Measurements from ENCODE around the gene GSTM4. TPM values are rescaled to one million over a fixed set of nuclear protein-coding genes. Genes with fewer than 3 reads are reported as not detected.
"Not testable (repeated sequence)": the region's sequence is repeated elsewhere in the genome, so short reads cannot be mapped to it uniquely, and the experiment has no call there.

Gene GSTM4
- total RNA-seq, 1 experiment from 2014 or later = 22.0 TPM

DNA sequence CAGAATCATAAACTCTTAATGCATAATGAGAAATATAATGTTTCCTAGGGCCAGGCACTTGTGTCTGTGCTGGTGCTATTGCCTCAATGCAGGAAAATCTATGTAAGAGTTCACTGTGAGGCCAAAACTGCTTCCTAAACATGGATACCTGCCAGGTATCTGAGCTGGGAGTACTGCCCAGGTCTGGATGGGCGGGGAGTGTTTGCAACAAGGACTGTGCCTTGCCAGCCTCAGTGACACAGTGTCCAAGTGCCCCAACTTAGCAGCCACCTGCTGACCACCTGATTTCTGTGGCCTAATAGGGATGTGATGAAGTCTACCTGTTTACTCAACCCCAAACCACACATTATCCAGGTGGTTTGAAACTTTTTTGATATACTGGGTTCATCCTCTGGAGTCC is 29.5 kb downstream of the GSTM4 start:
- in situ Hi-C loops (cut with HindIII; ENCODE audit: low pct_unique_long_range_greater_than_20kb, low sequenced_read_pairs); BruUV-seq (replicated peaks); H3K27ac ChIP-seq (ENCODE audit: low read length); CTCF ChIA-PET; POLR2A ChIA-PET; DNase-seq (ENCODE audit: low read depth, low spot score); H3K4me1 ChIP-seq (ENCODE audit: control insufficient read depth, insufficient read depth, low read length); H3K27me3 ChIP-seq (ENCODE audit: control insufficient read depth, insufficient read depth, low read length); H3K36me3 ChIP-seq (ENCODE audit: control insufficient read depth, insufficient read depth, low read length); intact Hi-C loops (cut with micrococcal nuclease; ENCODE audit: unreplicated experiment); H3K9me3 ChIP-seq (ENCODE audit: control insufficient read depth, insufficient read depth, low read depth, low read length); ATAC-seq; H3K4me3 ChIP-seq (ENCODE audit: low read depth in 2 of 2, low read length in 2 of 2): not testable (repeated sequence)

DNA sequence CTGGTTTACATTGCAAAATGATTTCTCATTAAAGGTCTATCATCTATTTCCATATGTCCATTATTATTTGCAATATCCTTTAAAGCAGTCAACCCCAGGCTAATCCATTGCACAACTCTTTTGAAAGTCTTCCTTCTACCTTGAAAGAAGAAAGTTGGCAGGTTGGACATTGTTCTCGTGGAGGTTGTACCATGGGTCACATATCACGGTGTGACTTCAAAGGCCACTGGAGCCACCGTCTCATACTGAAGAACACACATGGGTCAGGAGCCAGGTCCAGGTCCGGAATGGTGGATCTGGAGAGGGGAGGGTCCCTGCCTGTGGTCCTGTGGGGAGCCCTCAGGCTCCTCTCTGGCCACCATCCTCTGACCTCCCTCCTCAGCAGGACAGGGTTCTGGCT is 30.0 kb downstream of the GSTM4 start:
- ATAC-seq; H3K9me3 ChIP-seq (ENCODE audit: control insufficient read depth, insufficient read depth, low read depth, low read length); in situ Hi-C loops (cut with HindIII; ENCODE audit: low pct_unique_long_range_greater_than_20kb, low sequenced_read_pairs); BruUV-seq (replicated peaks); H3K4me3 ChIP-seq (ENCODE audit: low read depth in 2 of 2, low read length in 2 of 2); H3K4me1 ChIP-seq (ENCODE audit: control insufficient read depth, insufficient read depth, low read length); H3K27ac ChIP-seq (ENCODE audit: low read length); intact Hi-C loops (cut with micrococcal nuclease; ENCODE audit: unreplicated experiment); H3K27me3 ChIP-seq (ENCODE audit: control insufficient read depth, insufficient read depth, low read length); DNase-seq (ENCODE audit: low read depth, low spot score); CTCF ChIA-PET; H3K36me3 ChIP-seq (ENCODE audit: control insufficient read depth, insufficient read depth, low read length); POLR2A ChIA-PET: not testable (repeated sequence)

DNA sequence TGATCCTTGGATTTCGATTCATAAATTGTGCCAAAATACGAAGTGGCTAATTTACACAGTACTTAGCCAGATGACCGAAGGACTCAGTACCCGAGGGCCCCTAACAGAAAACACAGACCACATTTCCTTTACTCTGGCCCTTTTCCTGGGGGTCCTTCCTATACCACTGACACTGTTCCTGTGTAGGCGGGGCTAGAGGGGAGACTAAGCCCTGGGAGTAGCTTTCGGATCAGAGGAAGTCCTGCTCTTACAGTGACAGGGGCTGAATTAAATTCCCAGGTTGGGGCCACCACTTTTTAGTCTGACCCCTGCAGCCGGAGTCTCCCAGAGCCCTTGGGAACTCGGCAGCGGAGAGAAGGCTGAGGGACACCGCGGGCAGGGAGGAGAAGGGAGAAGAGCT is 31.2 kb downstream of the GSTM4 start:
- H3K36me3 ChIP-seq (ENCODE audit: control insufficient read depth, insufficient read depth, low read length); BruUV-seq (replicated peaks); ATAC-seq; H3K27me3 ChIP-seq (ENCODE audit: control insufficient read depth, insufficient read depth, low read length); H3K9me3 ChIP-seq (ENCODE audit: control insufficient read depth, insufficient read depth, low read depth, low read length); DNase-seq (ENCODE audit: low read depth, low spot score); H3K4me3 ChIP-seq (ENCODE audit: low read depth in 2 of 2, low read length in 2 of 2); CTCF ChIA-PET; H3K4me1 ChIP-seq (ENCODE audit: control insufficient read depth, insufficient read depth, low read length); POLR2A ChIA-PET; in situ Hi-C loops (cut with HindIII; ENCODE audit: low pct_unique_long_range_greater_than_20kb, low sequenced_read_pairs); intact Hi-C loops (cut with micrococcal nuclease; ENCODE audit: unreplicated experiment); H3K27ac ChIP-seq (ENCODE audit: low read length): not testable (repeated sequence)

DNA sequence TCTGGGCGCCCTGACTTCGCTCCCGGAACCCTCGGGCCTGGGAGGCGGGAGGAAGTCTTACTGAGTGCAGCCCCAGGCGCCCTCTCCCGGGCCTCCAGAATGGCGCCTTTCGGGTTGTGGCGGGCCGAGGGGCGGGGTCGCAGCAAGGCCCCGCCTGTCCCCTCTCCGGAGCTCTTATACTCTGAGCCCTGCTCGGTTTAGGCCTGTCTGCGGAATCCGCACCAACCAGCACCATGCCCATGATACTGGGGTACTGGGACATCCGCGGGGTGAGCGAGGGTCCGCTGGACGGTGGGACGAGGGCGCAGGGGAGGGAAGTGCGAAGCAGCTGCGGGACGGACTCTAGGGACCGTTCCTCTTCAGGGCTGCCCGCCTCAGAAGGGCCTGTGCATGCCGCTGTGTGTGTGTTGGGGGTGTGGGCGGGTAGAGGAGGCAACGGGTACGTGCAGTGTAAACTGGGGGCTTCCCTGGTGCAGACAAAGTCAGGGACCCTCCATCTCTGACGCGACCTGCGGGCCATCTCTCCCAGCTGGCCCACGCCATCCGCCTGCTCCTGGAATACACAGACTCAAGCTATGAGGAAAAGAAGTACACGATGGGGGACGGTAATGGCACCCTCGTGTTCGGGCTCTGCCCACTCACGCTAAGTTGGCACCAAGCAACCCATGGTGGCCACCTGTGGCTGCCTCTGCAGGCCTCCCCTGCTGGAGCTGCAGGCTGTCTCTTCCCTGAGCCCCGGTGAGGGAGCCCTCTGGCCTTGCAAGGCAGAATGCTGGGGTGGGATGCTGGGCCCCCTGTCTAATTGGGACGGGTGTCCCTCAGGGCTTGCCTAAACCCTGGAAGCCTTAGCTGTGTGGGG is 32.0 kb downstream of the GSTM4 start, which contains the start of gene GSTM1:
GSTM1 (plus strand) TSS at position 177 of the 859 bp plus-strand sequence; CDS start at position 234, 57 bp downstream.
- Histone ChIP-seq H3K4me3 (ENCODE audit: low read depth in 2 of 2, low read length in 2 of 2) (no peak within 1 kb of the TSS), H3K4me1 (ENCODE audit: control insufficient read depth, insufficient read depth, low read length) (no peaks in the 10 kb centered on the region), H3K36me3 (ENCODE audit: control insufficient read depth, insufficient read depth, low read length) (no peaks in the 10 kb centered on the region), H3K27ac (ENCODE audit: low read length) (no peak within 1 kb of the TSS), H3K27me3 (ENCODE audit: control insufficient read depth, insufficient read depth, low read length) (no peaks in the 10 kb centered on the region), H3K9me3 (ENCODE audit: control insufficient read depth, insufficient read depth, low read depth, low read length) (no peaks in the 10 kb centered on the region)
- TF ChIP-seq, protein P1, sequence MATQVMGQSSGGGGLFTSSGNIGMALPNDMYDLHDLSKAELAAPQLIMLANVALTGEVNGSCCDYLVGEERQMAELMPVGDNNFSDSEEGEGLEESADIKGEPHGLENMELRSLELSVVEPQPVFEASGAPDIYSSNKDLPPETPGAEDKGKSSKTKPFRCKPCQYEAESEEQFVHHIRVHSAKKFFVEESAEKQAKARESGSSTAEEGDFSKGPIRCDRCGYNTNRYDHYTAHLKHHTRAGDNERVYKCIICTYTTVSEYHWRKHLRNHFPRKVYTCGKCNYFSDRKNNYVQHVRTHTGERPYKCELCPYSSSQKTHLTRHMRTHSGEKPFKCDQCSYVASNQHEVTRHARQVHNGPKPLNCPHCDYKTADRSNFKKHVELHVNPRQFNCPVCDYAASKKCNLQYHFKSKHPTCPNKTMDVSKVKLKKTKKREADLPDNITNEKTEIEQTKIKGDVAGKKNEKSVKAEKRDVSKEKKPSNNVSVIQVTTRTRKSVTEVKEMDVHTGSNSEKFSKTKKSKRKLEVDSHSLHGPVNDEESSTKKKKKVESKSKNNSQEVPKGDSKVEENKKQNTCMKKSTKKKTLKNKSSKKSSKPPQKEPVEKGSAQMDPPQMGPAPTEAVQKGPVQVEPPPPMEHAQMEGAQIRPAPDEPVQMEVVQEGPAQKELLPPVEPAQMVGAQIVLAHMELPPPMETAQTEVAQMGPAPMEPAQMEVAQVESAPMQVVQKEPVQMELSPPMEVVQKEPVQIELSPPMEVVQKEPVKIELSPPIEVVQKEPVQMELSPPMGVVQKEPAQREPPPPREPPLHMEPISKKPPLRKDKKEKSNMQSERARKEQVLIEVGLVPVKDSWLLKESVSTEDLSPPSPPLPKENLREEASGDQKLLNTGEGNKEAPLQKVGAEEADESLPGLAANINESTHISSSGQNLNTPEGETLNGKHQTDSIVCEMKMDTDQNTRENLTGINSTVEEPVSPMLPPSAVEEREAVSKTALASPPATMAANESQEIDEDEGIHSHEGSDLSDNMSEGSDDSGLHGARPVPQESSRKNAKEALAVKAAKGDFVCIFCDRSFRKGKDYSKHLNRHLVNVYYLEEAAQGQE (IDR thresholded peaks at IDR 0.05; ENCODE audit: insufficient read depth in 1 of 2, low read depth in 2 of 2, low read length in 1 of 2) = no peak
- TF ChIP-seq, protein P2, sequence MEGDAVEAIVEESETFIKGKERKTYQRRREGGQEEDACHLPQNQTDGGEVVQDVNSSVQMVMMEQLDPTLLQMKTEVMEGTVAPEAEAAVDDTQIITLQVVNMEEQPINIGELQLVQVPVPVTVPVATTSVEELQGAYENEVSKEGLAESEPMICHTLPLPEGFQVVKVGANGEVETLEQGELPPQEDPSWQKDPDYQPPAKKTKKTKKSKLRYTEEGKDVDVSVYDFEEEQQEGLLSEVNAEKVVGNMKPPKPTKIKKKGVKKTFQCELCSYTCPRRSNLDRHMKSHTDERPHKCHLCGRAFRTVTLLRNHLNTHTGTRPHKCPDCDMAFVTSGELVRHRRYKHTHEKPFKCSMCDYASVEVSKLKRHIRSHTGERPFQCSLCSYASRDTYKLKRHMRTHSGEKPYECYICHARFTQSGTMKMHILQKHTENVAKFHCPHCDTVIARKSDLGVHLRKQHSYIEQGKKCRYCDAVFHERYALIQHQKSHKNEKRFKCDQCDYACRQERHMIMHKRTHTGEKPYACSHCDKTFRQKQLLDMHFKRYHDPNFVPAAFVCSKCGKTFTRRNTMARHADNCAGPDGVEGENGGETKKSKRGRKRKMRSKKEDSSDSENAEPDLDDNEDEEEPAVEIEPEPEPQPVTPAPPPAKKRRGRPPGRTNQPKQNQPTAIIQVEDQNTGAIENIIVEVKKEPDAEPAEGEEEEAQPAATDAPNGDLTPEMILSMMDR (IDR thresholded peaks at IDR 0.05) = no peak
- TF ChIP-seq SIN3A (IDR thresholded peaks at IDR 0.05; ENCODE audit: borderline replicate concordance, insufficient read depth, low read depth, low read length) (no peak), TCF7L2 (IDR thresholded peaks at IDR 0.05; ENCODE audit: low read depth, low read length) (no peak), POLR2AphosphoS5 (IDR thresholded peaks at IDR 0.05; ENCODE audit: low read depth, low read length) (no peak)
- in situ Hi-C loops (cut with HindIII; ENCODE audit: low pct_unique_long_range_greater_than_20kb, low sequenced_read_pairs) = no loop called here
- DNase-seq (ENCODE audit: low read depth, low spot score) = no peak
- BruUV-seq (replicated peaks) = no TSS peak
- intact Hi-C loops (cut with micrococcal nuclease; ENCODE audit: unreplicated experiment) = no loop called here
- ChIA-PET POLR2A (no interaction called here), CTCF (no interaction called here)
- no peak for ATAC-seq

All from Panc1 (cell line).